HL-60 (cell line): Measurements from ENCODE around the gene TPTE2.

ENCODE experiments used
- GABPA ChIP-seq: IDR thresholded peaks from 2 replicates; pipeline ENCODE4 v1.6.1; 2012; ENCODE audit warnings: low read depth
- POLR2AphosphoS5 ChIP-seq: IDR thresholded peaks from 2 replicates; pipeline ENCODE4 v1.6.1; 2012; ENCODE audit warnings: low read depth
- REST ChIP-seq: IDR thresholded peaks from 2 replicates; pipeline ENCODE4 v1.6.1; 2012; ENCODE audit warnings: low read depth; ENCODE audit not compliant: insufficient replicate concordance
- SPI1 ChIP-seq: IDR thresholded peaks from 2 replicates; pipeline ENCODE4 v1.6.1; 2012; ENCODE audit warnings: low read depth, mild to moderate bottlenecking, borderline replicate concordance
- TF ChIP-seq, protein P1 (sequence below): IDR thresholded peaks from one replicate; pipeline ENCODE4 v1.5.1; 2011; ENCODE audit warnings: low read length, control low read depth, inconsistent platforms; ENCODE audit not compliant: insufficient read depth

GRCh38 chr13:19601749-19602725 is 40.7 kb upstream of the TPTE2 start:
- peak; percentile 61 for TF ChIP-seq POLR2AphosphoS5
- TF ChIP-seq, protein P1, sequence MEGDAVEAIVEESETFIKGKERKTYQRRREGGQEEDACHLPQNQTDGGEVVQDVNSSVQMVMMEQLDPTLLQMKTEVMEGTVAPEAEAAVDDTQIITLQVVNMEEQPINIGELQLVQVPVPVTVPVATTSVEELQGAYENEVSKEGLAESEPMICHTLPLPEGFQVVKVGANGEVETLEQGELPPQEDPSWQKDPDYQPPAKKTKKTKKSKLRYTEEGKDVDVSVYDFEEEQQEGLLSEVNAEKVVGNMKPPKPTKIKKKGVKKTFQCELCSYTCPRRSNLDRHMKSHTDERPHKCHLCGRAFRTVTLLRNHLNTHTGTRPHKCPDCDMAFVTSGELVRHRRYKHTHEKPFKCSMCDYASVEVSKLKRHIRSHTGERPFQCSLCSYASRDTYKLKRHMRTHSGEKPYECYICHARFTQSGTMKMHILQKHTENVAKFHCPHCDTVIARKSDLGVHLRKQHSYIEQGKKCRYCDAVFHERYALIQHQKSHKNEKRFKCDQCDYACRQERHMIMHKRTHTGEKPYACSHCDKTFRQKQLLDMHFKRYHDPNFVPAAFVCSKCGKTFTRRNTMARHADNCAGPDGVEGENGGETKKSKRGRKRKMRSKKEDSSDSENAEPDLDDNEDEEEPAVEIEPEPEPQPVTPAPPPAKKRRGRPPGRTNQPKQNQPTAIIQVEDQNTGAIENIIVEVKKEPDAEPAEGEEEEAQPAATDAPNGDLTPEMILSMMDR: no peak
- peak; percentile 9 for TF ChIP-seq REST
- TF ChIP-seq GABPA: peak; percentile 62
- TF ChIP-seq SPI1: peak; percentile 80; the same call in 1 of the 2 replicates
